Measurements from ENCODE around the gene PEX5L.

Gene PEX5L

GRCh38 chr3:179887295-179887943 is 149.3 kb downstream of the PEX5L start:
- Histone ChIP-seq H3K79me2 (ENCODE audit: low read length) (no peaks in the 10 kb centered on the region), H3K4me3 (ENCODE audit: low read length) (no peak overlapping the region), H3K27me3 (ENCODE audit: low read depth, low read length) (no peaks in the 10 kb centered on the region), H4K20me1 (ENCODE audit: insufficient read depth, low read length) (no peaks in the 10 kb centered on the region), H3K4me2 (ENCODE audit: low read length) (0 out of 2 replicates have a peak overlapping the region, but pooled peaks have one; percentile 6), H3K9ac (ENCODE audit: low read length) (no peak overlapping the region), H3K27ac (ENCODE audit: low read length) (no peak overlapping the region), H3K9me3 (ENCODE audit: insufficient read depth, low read length) (no peaks in the 10 kb centered on the region), H2AFZ (ENCODE audit: low read depth, low read length) (no peak overlapping the region), H3K36me3 (replicated peaks; ENCODE audit: low read depth, low read length) (no peaks in the 10 kb centered on the region), H3K4me1 (ENCODE audit: low read length) (peaks cover 10% of the 10 kb centered on the region)
- TF ChIP-seq, protein P1, sequence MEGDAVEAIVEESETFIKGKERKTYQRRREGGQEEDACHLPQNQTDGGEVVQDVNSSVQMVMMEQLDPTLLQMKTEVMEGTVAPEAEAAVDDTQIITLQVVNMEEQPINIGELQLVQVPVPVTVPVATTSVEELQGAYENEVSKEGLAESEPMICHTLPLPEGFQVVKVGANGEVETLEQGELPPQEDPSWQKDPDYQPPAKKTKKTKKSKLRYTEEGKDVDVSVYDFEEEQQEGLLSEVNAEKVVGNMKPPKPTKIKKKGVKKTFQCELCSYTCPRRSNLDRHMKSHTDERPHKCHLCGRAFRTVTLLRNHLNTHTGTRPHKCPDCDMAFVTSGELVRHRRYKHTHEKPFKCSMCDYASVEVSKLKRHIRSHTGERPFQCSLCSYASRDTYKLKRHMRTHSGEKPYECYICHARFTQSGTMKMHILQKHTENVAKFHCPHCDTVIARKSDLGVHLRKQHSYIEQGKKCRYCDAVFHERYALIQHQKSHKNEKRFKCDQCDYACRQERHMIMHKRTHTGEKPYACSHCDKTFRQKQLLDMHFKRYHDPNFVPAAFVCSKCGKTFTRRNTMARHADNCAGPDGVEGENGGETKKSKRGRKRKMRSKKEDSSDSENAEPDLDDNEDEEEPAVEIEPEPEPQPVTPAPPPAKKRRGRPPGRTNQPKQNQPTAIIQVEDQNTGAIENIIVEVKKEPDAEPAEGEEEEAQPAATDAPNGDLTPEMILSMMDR (IDR thresholded peaks at IDR 0.05; ENCODE audit: low read depth, low read length) = no peak
- TF ChIP-seq EZH2phosphoT487 (IDR thresholded peaks at IDR 0.05; ENCODE audit: low read depth) = no peak

- no peak overlapping the region for H3K27ac ChIP-seq (ENCODE audit: low read length)
- no peaks in the 10 kb centered on the region for H3K79me2 ChIP-seq (ENCODE audit: low read length)
- TF ChIP-seq, protein P1 (IDR thresholded peaks at IDR 0.05; ENCODE audit: low read depth, low read length) = no peak
- TF ChIP-seq EZH2phosphoT487 (IDR thresholded peaks at IDR 0.05; ENCODE audit: low read depth) = no peak
- no peak overlapping the region for H3K4me3 ChIP-seq (ENCODE audit: low read length)
- no peak overlapping the region for H3K9ac ChIP-seq (ENCODE audit: low read length)
- peaks cover 17% of the 10 kb centered on the region for H3K4me1 ChIP-seq (ENCODE audit: low read length)
- no peaks in the 10 kb centered on the region for H3K9me3 ChIP-seq (ENCODE audit: insufficient read depth, low read length)
- H2AFZ ChIP-seq (ENCODE audit: low read depth, low read length) = no peak overlapping the region
- H4K20me1 ChIP-seq (ENCODE audit: insufficient read depth, low read length) = no peaks in the 10 kb centered on the region
- peak overlapping the region; percentile 9; the same call in 1 of the 2 replicates for H3K4me2 ChIP-seq (ENCODE audit: low read length)
- H3K36me3 ChIP-seq (replicated peaks; ENCODE audit: low read depth, low read length) = no peaks in the 10 kb centered on the region
- no peaks in the 10 kb centered on the region for H3K27me3 ChIP-seq (ENCODE audit: low read depth, low read length)
Observed at GRCh38 chr3:179885950-179886349, 150.8 kb downstream of the PEX5L start.

DNA sequence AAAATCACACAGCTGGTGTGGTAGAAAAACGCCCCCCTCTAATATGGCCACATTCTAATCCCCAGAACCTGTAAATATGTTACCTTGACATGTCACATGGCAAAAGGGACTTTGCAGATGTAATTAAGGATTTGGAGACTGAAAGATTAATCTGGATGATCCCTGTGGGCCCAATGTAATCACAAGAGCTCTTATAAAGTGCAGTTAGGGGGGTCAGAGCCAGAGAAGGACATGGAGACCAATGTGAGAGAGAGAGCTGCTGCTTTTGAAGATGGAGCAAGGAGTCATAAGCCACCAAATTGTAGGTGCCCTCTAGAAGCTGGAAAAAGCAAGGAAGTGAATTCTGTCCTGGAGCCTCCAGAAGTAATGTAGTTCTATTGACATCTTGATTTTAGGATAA is 152.6 kb downstream of the PEX5L start:
- H3K4me2 ChIP-seq (ENCODE audit: low read length) = no peak overlapping the region
- peaks cover 17% of the 10 kb centered on the region for H3K4me1 ChIP-seq (ENCODE audit: low read length)
- no peak overlapping the region for H3K9ac ChIP-seq (ENCODE audit: low read length)
- no peaks in the 10 kb centered on the region for H3K36me3 ChIP-seq (replicated peaks; ENCODE audit: low read depth, low read length)
- H3K27ac ChIP-seq (ENCODE audit: low read length) = no peak overlapping the region
- no peak overlapping the region for H2AFZ ChIP-seq (ENCODE audit: low read depth, low read length)
- no peak for TF ChIP-seq EZH2phosphoT487 (IDR thresholded peaks at IDR 0.05; ENCODE audit: low read depth)
- TF ChIP-seq, protein P1 (IDR thresholded peaks at IDR 0.05; ENCODE audit: low read depth, low read length) = no peak
- H3K4me3 ChIP-seq (ENCODE audit: low read length) = no peak overlapping the region
- H3K9me3 ChIP-seq (ENCODE audit: insufficient read depth, low read length) = no peaks in the 10 kb centered on the region
- H3K79me2 ChIP-seq (ENCODE audit: low read length) = no peaks in the 10 kb centered on the region
- H3K27me3 ChIP-seq (ENCODE audit: low read depth, low read length) = no peaks in the 10 kb centered on the region
- no peaks in the 10 kb centered on the region for H4K20me1 ChIP-seq (ENCODE audit: insufficient read depth, low read length)

DNA sequence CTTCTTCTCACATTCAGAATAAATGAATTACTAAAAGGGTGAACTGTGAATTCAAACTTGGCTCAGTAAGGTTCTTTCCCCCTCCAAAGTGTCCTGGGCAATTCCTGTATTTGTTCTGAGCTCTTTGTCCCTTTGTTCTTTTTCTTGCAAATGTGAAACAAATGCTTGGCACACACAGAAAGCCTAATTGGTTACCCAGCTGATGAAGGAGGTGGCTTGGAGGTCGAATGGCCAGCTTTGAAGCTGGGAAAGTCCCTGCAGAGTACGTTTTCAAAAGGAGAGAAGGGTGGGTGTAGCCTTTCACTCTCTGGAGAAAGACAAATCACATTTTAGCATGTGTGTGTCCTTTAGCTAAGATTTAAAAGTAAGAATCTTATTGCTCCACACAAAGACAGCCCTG is 154.4 kb downstream of the PEX5L start:
- Histone ChIP-seq H2AFZ (ENCODE audit: low read depth, low read length) (peak overlapping the region; percentile 48), H3K79me2 (ENCODE audit: low read length) (no peaks in the 10 kb centered on the region), H3K4me1 (ENCODE audit: low read length) (peaks cover 17% of the 10 kb centered on the region), H3K9ac (ENCODE audit: low read length) (no peak overlapping the region), H3K27ac (ENCODE audit: low read length) (no peak overlapping the region), H3K9me3 (ENCODE audit: insufficient read depth, low read length) (no peaks in the 10 kb centered on the region), H3K4me3 (ENCODE audit: low read length) (peak overlapping the region; percentile 20; the same call in 1 of the 2 replicates), H4K20me1 (ENCODE audit: insufficient read depth, low read length) (no peaks in the 10 kb centered on the region), H3K36me3 (replicated peaks; ENCODE audit: low read depth, low read length) (no peaks in the 10 kb centered on the region), H3K27me3 (ENCODE audit: low read depth, low read length) (no peaks in the 10 kb centered on the region), H3K4me2 (ENCODE audit: low read length) (peak overlapping the region; percentile 56)
- TF ChIP-seq, protein P1 (IDR thresholded peaks at IDR 0.05; ENCODE audit: low read depth, low read length) = no peak
- no peak for TF ChIP-seq EZH2phosphoT487 (IDR thresholded peaks at IDR 0.05; ENCODE audit: low read depth)

All from OCI-LY3 (cell line).